ENCODE results near the gene DSTYK.

The DSTYK gene

DNA sequence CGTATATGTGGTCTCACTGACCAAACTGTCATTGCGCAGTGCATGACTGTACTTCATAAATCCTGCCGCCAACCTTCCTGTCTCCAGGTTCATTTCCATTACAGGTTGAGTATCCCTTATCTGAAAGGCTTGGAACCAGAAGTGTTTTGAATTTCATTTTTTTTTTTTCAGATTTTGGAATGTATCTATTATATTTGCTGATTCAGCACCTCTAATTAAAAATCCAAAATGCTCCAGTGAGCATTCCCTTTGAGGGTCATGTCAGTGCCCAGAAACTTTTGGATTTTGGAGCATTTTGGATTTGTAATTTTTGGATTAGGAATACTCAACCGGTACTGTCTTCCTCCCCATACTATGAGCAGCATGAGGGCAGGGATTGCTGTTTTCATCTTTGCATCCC, 59.0 kb downstream of the DSTYK start:
- Mint-ChIP-seq H3K36me3 (ENCODE audit: low read depth) (peaks cover 64% of the 10 kb centered on the region), H3K4me1 (no peaks in the 10 kb centered on the region), H3K9me3 (peaks cover 15% of the 10 kb centered on the region), H3K27me3 (no peaks in the 10 kb centered on the region), H3K27ac (no peak overlapping the region), H3K4me3 (no peak overlapping the region)
- no peak for DNase-seq
- ATAC-seq = no peak

DNA sequence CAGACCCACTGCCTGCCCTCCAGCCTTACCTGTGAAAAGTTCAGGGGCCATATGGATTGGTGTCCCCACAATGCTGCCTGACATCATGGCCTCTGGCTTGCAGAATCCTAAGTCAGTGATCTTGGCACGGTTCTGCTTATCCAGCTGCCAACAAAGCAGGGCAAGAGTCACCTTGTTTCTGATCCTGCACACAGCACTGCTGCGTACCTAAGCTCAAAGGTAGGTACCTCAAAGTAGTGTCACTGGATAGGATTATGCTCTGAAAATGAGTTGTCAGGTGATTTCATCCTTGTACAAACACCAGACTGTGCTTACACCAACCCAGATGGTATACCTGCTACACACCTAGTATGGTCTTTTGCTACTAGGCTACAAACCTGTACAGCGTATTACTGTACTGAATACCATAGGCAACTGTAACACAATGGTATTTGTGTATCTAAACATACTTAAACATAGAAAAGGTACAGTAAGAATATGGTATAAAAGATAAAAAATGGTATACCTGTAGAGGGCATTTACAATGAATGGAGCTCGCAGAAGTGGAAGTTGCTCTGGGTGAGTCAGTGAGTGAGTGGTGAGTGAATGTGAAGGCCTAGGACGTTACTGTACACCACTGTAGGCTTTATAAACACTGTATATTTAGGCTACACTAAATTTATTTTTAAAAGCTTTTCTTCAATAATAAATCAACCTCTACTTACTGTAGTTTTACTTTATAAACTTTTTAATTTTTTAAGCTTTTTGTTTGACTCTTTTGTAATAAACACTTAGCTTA, 60.7 kb downstream of the DSTYK start:
- no peak for ATAC-seq
- no peak overlapping the region for H3K4me3 Mint-ChIP-seq
- peaks cover 55% of the 10 kb centered on the region for H3K36me3 Mint-ChIP-seq (ENCODE audit: low read depth)
- H3K27me3 Mint-ChIP-seq = no peaks in the 10 kb centered on the region
- DNase-seq = no peak
- H3K9me3 Mint-ChIP-seq = no peaks in the 10 kb centered on the region
- H3K27ac Mint-ChIP-seq = no peak overlapping the region
- H3K4me1 Mint-ChIP-seq = no peaks in the 10 kb centered on the region

DNA sequence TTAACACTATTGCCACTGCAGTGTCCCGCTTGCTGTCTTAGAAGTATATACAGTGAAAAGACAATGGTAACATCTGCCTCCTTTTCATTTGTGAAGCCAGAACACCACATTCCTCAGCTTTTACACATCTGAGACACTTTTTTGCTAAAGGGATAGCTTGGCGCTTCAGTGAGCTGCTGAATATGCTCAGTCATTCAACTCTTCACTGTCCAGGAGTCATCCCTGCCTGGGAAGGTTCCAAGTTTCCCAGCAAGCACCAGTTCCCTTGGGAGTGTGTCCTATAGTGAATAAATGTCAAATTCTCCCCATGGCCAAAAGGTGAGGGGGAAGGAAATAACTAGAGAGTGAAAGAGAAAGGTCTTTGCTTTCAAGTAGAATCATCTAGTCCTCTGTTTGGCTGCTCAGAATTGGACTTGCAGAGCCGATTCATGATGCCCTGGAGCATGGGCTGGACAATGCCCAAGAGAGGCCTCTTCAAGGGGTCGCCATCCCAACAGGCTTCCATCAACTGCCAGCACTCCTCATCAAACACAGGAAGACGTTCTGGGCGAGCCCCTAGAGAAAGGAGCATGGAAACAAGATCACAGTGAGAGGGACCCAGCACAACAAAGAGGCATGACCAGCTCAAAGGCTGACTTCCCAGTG, 64.2 kb downstream of the DSTYK start:
- Mint-ChIP-seq H3K27me3 (no peaks in the 10 kb centered on the region), H3K4me3 (no peak overlapping the region), H3K27ac (no peak overlapping the region), H3K36me3 (ENCODE audit: low read depth) (peaks cover 29% of the 10 kb centered on the region), H3K9me3 (no peaks in the 10 kb centered on the region), H3K4me1 (no peaks in the 10 kb centered on the region)
- no peak for DNase-seq
- no peak for ATAC-seq

DNA sequence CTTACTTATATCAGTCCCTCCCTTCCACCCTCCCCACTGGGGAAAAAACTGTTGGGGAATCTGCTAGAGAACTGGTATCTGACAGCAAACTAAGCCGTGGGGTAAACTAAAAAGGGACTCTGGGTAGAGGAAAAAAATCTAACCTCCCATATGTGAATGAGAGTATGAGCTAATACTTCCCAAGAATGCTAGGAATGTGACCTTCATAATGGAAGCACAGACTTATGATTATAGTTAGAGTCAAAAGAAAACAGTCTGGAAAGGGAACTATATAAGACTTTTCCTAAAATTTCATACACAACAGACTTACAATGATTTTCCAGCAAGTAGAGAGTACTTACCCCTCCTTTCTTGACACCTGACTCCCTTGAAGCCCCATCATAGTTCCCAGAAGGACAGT, 66.8 kb downstream of the DSTYK start:
- Mint-ChIP-seq H3K27ac (no peak overlapping the region), H3K9me3 (no peaks in the 10 kb centered on the region), H3K4me3 (no peak overlapping the region), H3K4me1 (peaks cover 6% of the 10 kb centered on the region), H3K27me3 (no peaks in the 10 kb centered on the region), H3K36me3 (ENCODE audit: low read depth) (peaks cover 23% of the 10 kb centered on the region)
- ATAC-seq = no peak
- DNase-seq = no peak

DNA sequence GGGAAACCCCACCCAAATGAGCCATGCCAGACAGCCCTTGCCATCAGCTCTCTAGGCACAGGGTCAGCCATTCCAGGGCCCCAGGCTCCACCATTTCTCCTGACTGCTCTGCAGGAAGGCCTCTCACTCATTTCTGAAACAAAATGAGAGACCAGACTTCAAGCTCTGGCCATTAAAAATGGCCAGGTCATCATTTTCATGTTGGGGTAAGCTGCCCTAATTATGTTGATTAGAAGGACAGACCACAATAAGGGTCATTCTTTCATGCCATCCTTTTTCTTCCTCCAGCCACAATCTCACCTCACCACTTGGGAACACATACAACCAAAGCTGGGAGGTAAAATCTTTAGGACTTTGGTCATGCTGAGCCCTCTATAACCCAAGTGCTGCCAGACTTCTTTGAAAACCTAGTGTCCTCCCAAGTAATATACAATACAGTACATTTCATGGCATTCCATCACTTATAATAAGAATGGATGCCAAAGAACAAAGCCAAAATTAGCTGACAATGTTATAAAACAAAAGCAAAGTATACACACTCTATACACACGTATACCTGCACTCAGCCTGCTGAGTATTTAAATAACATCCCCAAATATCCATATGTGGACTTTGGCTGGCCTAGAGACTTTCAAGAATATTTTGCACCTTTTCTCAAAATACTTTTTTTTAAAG, 67.3 kb downstream of the DSTYK start:
- Mint-ChIP-seq H3K9me3 (no peaks in the 10 kb centered on the region), H3K4me3 (no peak overlapping the region), H3K4me1 (peaks cover 6% of the 10 kb centered on the region), H3K27me3 (no peaks in the 10 kb centered on the region), H3K27ac (no peak overlapping the region), H3K36me3 (ENCODE audit: low read depth) (peaks cover 19% of the 10 kb centered on the region)
- ATAC-seq = no peak
- no peak for DNase-seq

DNA sequence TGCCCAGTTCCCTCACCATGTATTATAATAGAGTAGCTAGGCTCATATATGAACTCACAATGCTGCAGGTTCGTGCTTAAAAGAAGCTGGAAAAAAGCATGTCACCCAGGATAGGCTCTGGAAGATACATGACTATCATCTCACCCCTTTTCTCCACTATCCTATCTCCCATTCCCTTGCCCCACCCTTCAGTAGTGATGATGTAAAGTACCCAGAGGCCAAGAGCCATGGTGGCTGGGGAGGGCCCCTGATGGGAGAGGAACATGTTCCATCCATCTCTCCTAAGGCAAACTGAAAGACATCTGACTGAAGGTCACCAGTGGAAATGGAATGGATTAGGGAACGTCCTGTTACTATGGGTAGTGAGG, 69.4 kb downstream of the DSTYK start:
- no peak for DNase-seq
- Mint-ChIP-seq H3K4me3 (no peak overlapping the region), H3K27ac (no peak overlapping the region), H3K27me3 (no peaks in the 10 kb centered on the region), H3K36me3 (ENCODE audit: low read depth) (peaks cover 4% of the 10 kb centered on the region), H3K4me1 (peaks cover 6% of the 10 kb centered on the region), H3K9me3 (no peaks in the 10 kb centered on the region)
- no peak for ATAC-seq

DNA sequence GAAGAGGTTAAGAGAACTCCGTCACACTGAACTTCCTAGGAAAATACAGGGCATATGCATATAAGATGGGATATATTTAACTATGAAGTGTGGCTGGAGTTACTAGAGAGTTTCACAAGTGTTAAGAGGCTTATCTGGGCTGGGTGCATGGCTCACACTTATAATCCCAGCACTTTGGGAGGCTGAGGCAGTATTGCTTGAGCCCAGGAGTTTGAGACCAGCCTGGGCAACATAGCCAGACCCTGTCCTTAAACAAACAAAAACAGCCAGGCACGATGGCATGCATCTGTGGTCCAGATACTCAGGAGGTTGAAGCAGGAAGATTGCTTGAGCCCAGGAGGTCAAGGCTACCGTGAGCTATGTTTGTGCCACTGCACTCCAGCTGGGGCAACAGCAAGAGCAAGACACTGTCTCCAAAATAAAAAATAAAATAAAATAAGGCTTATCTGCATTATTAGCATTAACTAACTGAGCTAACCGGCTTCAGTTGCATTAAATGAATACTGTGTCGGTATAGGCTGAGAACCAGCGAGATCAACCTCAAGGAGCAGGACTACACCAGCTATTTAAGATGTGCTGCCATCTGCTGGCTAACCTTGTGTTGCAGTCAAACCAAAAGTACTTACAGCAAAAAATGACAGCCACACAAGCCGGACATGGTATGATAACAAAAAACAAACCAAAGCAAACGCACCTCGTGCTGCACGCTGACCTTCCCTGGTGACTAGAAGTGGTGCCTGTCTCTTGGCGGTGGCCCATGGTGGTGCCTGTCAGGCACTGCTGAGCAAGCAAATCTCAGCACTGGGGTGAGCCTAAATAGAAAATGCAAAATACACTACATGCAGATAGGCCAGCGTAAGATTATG, 70.0 kb downstream of the DSTYK start:
- Mint-ChIP-seq H3K9me3 (no peaks in the 10 kb centered on the region), H3K4me3 (no peak overlapping the region), H3K36me3 (ENCODE audit: low read depth) (no peaks in the 10 kb centered on the region), H3K27ac (no peak overlapping the region), H3K27me3 (no peaks in the 10 kb centered on the region), H3K4me1 (peaks cover 6% of the 10 kb centered on the region)
- DNase-seq (peak; percentile 77), ATAC-seq (peak; percentile 76)

DNA sequence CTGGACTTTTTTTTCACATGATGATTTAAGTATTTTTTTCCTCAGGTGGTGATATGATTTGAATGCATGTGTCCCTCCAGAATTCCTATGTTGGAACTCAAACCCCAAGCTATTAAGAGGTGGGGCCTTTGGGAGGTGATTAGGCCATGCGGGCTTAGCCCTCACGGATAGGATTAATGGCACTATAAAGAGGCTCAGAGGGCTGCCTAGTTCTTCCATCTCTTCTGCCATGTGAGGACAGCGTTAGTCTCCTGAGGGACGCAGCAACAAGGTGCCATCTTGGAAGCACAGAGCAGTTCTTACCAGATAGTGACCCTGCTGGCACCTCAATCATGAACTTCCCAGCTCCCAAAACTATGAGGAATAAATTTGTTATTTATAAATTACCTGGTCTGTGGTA, 71.4 kb downstream of the DSTYK start:
- no peak overlapping the region for H3K27ac Mint-ChIP-seq
- H3K4me1 Mint-ChIP-seq = peaks cover 6% of the 10 kb centered on the region
- ATAC-seq = no peak
- H3K9me3 Mint-ChIP-seq = no peaks in the 10 kb centered on the region
- no peak overlapping the region for H3K4me3 Mint-ChIP-seq
- DNase-seq = no peak
- H3K36me3 Mint-ChIP-seq (ENCODE audit: low read depth) = no peaks in the 10 kb centered on the region
- no peaks in the 10 kb centered on the region for H3K27me3 Mint-ChIP-seq

DNA sequence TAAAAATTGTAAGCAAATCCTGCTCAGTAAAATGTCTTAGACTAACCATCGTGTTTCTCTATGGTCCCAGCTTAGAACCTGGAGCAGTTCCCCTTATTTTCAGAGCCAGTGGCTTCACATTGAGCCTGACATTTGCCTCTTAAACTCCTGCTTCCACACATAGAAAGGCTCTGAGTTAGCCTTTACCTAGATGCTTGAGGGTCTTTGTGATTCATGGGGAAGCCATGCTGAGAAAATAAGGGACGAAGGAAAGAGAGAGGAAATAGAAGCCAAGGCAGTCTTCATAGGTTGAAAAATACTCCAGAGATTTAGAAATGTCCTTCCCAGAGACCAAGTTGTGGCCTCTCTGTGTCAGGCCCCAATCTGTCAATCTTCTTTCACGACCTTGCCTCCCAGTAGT, 73.6 kb downstream of the DSTYK start:
- Mint-ChIP-seq H3K9me3 (no peaks in the 10 kb centered on the region), H3K4me3 (no peak overlapping the region), H3K27me3 (no peaks in the 10 kb centered on the region), H3K4me1 (peaks cover 6% of the 10 kb centered on the region), H3K36me3 (ENCODE audit: low read depth) (no peaks in the 10 kb centered on the region), H3K27ac (peak overlapping the region; percentile 40)
- no peak for DNase-seq
- ATAC-seq = no peak

DNA sequence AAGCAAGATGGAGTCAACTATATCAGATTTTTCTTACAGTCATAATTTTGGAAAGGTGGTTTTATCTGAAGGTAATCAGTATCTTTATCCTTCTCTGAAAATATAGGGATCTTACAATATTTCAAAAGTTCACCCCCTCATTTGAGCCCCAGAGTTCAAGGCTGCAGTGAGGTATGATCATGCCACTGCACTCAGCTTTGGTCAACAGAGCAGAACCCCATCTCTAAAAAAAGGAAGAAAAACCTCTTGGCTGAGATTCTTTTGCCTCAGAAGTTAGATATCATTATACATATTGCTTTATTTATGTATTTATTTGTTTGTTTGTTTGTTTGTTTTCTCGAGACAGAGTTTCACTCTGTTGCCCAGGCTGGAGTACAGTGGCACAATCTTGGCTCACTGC, 78.2 kb downstream of the DSTYK start:
- ATAC-seq (no peak), DNase-seq (no peak)
- no peak overlapping the region for H3K27ac Mint-ChIP-seq
- no peaks in the 10 kb centered on the region for H3K36me3 Mint-ChIP-seq (ENCODE audit: low read depth)
- no peaks in the 10 kb centered on the region for H3K4me1 Mint-ChIP-seq
- no peak overlapping the region for H3K4me3 Mint-ChIP-seq
- no peaks in the 10 kb centered on the region for H3K27me3 Mint-ChIP-seq
- H3K9me3 Mint-ChIP-seq = no peaks in the 10 kb centered on the region

DNA sequence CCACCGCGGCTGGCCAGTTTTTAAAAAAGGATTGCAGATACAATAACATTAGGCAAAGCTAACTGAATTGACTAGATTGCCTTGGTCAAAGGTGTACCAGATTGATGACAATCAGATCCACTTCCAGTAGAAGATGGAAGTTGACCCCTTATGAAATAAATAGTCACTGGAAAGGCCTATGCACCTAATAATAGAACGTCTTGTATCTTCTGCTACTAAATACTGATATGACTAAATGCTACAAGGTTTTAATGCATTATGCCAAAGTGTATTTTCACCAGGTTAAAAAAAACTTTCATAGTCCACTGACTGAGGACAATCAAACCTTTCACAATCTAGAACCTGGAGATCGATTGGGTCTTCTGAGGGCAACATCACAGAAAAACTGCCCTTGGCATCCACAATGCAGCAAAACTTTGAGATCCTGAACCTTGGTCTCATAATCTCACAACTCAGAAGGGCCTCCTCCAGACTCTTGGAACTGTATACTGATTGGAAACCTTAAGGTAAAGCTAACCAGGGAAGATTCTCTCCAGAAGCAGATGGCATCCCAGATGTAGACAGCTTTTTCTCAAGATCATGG, 82.0 kb downstream of the DSTYK start:
- H3K36me3 Mint-ChIP-seq (ENCODE audit: low read depth) = no peaks in the 10 kb centered on the region
- no peaks in the 10 kb centered on the region for H3K27me3 Mint-ChIP-seq
- ATAC-seq (no peak), DNase-seq (no peak)
- no peaks in the 10 kb centered on the region for H3K4me1 Mint-ChIP-seq
- no peak overlapping the region for H3K4me3 Mint-ChIP-seq
- no peaks in the 10 kb centered on the region for H3K9me3 Mint-ChIP-seq
- H3K27ac Mint-ChIP-seq = no peak overlapping the region

DNA sequence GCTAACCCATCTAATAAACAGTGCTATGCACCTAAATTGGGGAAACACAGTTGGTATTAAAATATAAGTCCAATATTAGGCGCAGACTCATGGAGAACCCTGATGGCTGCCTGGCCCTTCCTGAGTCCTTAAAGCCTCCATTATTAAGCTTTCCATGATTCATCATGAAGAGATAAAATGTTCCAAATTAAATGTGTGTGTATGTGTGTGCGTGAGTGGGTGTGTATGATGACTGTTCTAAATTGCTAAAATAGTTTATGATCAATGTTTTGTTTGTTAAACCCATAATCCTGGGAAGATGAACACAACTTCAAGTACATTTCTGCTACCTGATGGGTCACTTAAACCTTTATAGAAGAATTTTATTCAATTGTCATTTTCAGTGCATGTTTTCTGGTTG, 83.5 kb downstream of the DSTYK start:
- Mint-ChIP-seq H3K36me3 (ENCODE audit: low read depth) (no peaks in the 10 kb centered on the region), H3K4me3 (no peak overlapping the region), H3K27ac (no peak overlapping the region), H3K4me1 (no peaks in the 10 kb centered on the region), H3K27me3 (no peaks in the 10 kb centered on the region), H3K9me3 (no peaks in the 10 kb centered on the region)
- DNase-seq (no peak), ATAC-seq (no peak)

DNA sequence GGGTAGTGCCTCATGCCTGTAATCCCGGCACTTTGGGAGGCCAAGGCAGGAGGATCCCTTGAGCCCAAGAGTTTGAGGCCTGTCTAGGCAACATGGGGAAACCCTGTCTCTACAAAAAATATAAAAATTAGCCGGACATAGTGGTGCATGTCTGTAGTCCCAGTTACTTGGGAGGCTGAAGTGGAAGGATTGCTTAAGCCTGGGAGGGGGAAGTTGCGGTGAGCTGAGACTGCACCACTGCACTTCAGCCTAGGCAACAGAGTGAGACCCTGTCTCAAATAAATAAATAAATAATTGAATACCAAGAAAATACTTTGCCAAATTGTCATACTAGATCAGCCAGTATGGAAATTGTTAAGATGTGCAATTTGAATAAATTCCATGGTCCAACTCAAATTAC, 83.9 kb downstream of the DSTYK start:
- H3K27ac Mint-ChIP-seq = no peak overlapping the region
- H3K36me3 Mint-ChIP-seq (ENCODE audit: low read depth) = no peaks in the 10 kb centered on the region
- H3K4me3 Mint-ChIP-seq = no peak overlapping the region
- peaks cover 4% of the 10 kb centered on the region for H3K4me1 Mint-ChIP-seq
- ATAC-seq (no peak), DNase-seq (no peak)
- no peaks in the 10 kb centered on the region for H3K27me3 Mint-ChIP-seq
- H3K9me3 Mint-ChIP-seq = no peaks in the 10 kb centered on the region

DNA sequence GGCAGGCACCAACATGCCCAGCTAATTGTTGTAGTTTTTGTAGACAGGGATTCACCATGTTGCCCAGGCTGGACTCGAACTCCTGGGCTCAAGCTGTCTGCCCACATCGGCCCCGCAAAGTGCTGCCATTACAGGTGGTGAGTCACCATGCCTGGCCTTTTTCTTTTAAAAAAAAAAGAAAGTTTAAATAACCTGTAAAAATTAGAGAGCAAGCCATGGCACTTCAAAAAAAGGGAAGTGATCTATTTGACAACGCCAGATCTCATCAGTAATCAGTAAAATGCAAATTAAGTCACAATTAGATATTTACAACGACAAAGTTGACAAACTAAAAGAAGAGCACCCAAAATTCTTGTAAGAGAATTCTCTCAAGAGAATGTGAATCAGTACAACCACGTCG, 86.8 kb downstream of the DSTYK start:
- H3K36me3 Mint-ChIP-seq (ENCODE audit: low read depth) = peaks cover 9% of the 10 kb centered on the region
- ATAC-seq = no peak
- H3K4me1 Mint-ChIP-seq = peaks cover 30% of the 10 kb centered on the region
- no peak overlapping the region for H3K4me3 Mint-ChIP-seq
- no peak overlapping the region for H3K27ac Mint-ChIP-seq
- DNase-seq = no peak
- H3K27me3 Mint-ChIP-seq = no peaks in the 10 kb centered on the region
- H3K9me3 Mint-ChIP-seq = no peaks in the 10 kb centered on the region
